Stimulated activated naive CD4-positive, alpha-beta T cell treated with Interleukin-2 at 50 U/mL for 16 hours (primary cell): ENCODE results near the gene ASB1.

Experiments used
- DNase-seq: peaks from one replicate; lab custom pipeline; 2025; lab: John Stamatoyannopoulos, UW

Gene ASB1

DNA sequence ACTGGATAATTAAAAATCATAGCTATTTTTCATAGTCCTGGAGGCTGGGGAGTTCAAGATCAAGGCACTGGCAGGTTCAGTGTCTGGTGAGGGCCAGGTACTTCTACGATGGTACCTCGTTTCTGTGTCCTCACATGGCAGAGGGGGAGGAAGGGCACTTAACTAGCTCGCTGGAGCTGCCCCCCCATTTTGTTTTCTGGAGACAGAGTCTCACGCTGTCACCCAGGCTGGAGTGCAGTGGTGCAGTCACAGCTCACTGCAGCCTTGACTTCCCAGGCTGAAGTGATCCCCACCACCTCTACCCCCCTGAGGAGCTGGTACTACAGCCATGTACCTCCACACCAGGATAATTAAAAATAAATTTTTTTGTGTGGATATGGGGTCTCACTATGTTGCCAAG, 40.3 kb downstream of the ASB1 start:
- DNase-seq, result no peak

DNA sequence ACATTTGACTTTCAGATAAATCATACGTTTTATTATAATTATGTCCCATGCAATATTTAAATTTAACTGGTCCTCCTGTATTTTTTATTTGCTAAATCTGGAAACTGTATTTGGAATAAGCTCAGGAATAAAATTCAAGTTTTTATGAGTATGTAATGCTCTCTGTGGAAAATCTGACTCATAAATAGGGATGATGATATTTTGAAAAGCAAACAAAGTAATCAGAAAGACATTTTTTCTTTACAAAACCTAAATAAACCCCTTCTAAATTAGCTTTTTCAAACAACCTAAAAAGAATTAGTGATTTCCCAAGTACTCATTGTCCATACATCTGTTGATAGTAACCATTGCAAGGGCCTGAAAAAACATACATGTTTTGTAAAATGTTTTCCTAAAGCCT, 41.1 kb downstream of the ASB1 start:
- DNase-seq, result no peak

DNA sequence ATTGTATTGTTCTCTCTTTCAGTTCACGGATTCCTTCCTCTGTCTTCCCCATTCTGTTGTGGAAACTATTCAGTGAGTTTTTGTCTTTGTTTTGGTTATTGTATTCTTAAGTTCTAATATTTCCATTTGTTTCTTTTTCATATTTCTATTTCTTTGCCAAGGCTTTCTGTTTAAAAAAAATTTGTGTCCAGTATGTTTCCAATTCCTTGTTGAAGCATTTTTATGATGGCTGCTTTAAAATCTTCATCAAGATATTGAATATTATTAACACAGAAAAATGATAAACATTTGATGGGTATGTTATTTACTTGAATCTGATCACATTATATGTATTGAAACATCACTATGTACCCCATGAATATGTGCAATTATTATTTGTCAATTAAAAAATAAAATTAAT, 42.4 kb downstream of the ASB1 start:
- no peak for DNase-seq

DNA sequence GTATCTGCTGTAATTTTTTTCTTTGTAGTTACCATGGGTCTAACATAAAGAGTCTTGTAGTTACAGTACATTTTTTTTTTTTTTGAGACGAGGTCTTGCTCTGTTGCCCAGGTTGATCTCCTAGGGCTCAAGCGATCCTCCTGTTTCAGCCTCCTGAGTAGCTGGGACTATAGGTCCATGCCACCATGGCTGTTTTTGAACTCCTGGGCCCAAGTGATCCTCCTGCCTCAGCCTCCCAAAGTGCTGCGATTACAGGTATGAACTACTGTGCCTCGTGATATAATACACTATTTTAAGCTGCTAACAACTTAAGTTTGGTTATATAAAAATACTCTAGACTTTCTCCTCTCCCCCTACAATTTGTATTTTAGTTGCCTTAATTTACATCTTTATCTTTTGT, 46.3 kb downstream of the ASB1 start:
- DNase-seq, result no peak

DNA sequence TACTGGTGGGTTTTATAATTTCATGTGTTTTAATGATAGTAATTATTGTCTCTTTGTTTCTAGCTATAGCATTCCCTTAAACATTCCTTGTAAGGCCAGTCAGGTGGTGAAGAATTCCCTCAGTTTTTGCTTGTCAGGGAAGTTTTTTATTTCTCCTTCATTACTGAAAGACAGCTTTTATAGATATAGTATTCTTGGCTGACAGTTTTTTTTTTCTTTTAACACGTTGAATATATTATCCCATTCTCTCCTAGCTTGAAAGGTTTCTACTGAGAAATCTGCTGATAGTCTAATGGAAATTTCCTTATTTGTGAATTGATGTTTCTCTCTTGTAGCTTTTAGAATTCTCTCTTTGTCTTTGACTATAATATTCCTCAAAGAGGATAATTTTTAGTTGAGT, 46.8 kb downstream of the ASB1 start:
- no peak for DNase-seq

DNA sequence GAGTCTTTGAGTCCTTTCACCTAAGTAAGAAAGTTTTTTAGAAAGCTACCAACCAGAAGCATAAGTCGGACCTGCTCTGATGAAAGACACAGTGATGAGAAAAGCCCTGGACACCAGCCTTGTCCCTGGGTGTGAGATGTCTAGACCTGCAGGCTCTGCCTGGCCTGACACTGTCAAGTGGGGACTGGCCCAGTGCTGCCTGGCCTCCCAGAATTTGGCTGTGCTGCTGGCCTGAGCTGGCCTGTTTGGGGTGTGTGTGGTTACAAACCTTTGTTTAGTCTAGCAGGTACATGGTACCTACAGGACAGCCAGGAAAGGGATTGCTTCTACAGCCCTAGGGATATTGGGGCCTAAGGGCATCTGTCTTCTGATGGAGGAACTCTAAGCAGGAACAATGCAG, 48.3 kb downstream of the ASB1 start:
- DNase-seq, result no peak

DNA sequence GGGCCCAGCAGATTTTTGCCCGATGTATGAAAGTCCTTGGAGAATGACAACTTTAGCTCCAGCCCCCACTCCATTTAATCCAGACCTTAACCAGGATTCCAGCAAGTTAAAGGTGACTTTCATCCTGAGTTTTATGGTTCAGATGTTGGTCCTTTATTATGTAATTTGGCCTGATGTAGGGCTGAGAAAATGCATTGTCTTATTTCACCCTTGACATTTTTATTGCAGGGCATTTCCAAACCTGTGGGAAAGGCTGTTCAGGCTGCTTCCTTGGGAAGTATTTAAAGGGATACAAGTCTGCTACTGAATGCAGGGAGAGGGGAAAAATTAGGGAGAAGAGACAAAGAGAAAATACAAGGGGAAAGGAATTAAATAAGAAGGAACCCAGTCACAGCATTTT, 48.8 kb downstream of the ASB1 start:
- no peak for DNase-seq

DNA sequence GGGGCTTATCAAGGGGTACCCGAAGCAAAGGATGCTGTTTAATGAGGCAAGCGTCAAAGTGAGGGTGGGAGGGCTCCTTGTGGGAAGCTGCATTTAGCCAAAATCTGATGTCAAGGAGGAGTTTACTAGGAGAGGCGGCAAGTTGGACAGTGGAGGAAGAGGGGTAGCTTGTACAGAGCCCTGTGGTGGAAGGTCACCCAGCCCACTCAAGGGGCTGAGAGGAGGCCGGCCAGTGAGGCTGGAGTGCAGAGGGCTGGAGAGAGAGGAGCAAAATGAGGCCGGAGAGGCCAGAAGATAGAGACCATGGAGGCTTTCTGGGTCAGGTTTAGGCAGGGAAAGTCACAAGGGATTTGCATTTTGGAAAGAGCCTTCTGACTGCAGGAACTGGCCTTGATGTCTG, 49.5 kb downstream of the ASB1 start:
- DNase-seq, result no peak

DNA sequence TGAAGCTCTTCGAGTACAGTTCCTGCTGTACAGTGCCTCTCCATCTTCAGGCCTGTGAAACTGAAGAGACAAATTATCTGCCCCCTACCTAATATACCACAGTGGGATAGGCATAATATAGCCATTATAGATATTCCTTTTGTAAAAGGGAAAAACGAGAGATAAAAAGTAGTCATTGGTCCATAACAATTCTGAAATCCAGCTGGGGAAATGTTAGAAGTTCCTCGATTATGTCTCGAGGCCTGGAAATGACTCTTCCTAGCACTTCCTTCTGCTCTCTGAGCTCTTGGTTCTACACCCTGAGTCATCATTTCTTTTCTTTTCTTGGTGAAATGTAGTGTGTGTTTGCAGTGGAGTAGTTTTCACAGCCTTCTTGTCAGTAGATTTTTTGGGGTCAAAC, 51.5 kb downstream of the ASB1 start:
- no peak for DNase-seq

DNA sequence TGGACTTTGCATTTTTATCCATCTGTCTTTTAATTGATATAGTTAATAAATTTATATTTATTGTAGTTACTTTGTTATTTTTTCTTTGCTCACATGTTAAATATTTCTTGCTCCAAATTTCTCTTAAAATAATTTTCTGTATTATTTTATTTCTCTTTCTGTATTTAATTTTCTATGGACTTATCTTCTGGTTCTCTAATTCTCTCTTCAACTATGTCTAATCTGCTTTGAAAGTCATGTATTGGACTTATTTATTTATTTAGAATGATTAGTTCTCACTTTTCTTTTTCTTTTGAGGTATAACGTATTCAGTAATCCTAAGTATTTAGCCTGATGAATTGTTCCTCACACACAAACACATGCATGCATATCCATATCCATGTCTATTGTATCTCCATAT, 53.1 kb downstream of the ASB1 start:
- no peak for DNase-seq

DNA sequence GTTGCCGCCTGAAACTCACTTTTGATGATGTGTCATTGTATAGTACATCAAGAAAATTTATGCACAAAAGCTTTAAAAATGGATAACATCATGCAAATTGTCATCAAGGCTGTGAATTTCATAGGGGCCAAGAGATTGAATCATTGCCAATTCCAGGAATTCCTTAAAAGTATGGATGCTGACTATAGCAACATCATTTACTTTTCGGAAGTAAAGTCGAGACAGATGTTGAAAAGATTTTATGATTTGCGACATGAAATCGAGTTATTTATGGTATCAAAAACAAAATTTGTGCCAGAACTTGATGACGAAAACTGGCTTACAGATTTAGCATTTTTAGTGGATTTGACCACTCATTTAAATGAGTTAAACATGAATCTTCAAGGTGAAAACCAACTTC, 56.3 kb downstream of the ASB1 start:
- DNase-seq, result no peak

DNA sequence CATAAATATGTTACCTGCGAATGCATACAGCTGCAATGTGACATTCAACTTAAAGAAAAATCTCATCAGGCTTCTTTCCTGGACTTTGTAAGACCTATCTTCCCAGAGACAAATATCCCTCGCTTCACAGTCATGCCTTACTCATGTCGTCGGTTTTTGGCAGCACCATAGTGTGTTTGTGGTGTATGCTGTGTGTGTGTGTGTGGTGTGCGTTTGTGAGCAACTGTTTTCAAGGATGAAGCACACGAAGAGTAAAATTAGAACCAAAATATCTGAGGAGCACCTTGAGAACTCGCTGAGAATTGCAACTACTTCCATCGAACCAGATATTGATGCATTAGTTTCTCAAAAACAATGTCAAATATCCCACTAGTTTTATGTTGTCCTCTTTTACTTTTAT, 56.9 kb downstream of the ASB1 start:
- DNase-seq, result no peak

DNA sequence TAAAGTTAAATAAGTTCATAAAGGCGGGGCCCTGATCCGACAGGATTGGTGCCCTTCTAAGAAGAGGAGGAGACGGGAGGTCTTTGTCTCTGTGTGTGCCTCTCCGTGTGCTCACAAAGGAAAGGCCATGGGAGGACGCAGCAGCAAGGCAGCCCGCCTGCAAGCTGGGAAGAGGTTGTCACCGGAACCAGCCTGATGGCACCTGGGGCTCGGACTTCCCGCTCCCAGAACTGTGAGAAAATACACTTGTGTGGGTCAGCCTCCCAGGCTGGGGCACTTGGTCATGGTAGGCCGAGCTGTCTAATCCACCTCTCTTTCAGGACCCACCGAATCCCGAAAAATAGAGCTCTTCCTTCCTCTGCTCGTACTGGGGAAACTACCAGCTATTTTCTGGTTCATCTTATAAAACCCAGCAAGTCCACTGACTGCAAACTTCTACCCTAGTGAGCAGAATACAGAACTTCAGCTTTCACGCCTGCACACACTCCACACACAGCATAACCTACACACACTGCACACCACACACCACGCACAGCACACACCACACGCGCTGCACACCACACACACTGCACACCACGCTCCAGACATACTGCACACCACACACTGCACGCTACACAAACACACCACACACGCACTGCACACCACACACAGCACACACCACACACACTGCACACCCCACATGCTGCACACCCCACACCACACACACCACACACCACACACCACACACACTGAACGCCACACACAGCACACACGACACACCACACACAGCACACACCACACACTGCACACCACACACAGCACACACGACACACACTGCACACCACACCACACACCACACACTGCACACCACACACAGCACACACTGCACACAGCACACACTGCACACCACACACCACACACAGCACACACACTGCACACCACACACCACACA, 58.1 kb downstream of the ASB1 start:
- no peak for DNase-seq

DNA sequence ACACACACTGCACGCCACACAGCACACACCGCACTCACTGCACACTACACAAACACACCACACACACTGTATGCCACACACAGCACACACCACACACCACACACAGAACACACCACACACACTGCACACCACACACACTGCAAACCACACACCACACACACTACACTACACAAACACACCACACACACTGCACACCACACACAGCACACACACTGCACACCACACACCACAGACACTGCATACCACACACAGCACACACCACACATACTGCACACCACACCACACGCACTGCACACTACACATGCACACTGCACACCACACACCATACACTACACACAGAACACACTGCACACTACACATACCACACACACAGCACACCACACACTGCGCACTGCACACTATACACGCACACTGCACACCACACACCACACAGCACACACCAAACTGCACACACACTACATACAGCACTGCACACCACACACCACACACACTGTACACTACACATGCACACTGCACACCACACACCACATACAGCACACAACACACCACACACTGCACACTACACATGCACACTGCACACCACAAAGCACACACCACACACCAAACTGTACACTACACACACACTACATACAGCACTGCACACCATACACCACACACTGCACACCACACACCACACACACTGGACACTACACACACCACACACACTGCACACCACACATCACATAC, 59.6 kb downstream of the ASB1 start:
- DNase-seq, result no peak

DNA sequence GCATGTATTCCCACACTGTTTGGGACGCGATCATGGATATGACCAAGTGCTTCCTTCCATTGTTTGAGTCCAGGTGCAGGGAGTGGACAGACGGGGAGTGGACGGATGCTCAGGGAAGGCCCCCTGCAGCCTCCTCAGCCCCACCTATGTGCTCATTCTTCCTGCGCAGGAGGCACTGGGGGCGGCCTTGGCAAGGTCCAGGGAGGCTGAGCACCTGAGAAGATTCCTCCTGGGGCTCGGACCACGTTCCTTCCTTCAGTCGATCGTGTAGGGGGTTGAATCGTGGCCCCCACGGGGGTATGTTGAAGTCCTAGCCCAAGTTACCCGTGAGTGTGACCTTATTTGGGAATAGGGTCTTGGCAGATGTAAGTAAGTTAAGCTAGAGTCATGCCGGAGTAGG, 60.4 kb downstream of the ASB1 start:
- no peak for DNase-seq

DNA sequence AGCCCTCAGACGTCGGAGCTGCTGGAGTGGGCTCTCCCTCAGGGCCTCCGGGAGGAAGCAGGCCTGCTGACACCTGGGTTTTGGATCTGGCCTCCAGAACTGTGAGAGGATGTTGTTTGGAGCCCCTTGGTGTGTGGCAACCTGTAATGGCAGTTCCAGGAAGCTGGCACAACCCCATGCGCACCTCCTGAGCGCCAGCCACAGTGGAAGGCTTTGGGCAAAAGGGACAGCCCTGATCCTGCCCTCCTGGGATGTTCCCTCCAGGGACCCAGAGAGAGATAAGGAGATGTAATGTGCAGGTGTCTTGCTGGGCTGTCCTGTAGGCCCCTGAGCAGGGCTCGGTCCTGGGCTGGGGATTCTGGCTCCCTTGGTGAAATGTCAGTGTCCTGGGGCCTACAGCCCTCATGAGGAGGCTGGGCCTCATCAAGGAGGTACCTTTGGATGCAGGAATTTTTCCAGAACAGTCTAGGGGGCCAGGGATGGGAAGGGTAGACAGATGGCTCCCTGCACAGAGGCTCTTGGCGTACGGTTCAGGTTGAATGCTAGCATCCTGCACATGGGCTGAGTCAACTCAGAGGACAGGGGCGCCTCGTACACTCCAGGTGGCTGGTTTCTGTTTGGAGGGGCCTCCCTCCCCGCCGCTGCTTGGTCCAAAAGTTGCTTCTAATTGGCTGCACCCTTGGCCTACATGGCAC, 61.1 kb downstream of the ASB1 start:
- no peak for DNase-seq

DNA sequence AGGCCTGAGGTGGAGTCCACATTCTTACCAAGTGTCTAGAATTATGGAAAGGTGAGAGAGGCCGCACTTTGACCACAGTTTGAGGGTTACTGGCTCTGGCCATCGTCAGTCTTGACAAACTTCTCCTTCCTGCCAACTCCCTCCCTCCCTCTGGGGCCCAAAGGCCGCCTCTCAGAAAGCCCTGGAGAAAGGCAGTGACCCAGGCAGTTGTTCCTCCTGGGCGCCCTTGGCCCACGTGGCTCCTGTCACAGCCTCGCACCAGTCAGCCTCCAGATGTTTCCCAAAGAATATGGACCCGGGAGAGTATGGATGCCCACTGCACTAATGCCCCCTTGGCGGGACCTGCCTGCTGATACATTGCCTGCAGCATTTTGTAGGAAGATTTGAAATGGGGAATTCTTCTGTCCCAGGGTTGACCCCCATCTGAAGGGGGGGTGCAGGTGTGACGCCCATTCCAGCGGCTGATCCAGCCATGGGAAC, 61.7 kb downstream of the ASB1 start:
- no peak for DNase-seq

DNA sequence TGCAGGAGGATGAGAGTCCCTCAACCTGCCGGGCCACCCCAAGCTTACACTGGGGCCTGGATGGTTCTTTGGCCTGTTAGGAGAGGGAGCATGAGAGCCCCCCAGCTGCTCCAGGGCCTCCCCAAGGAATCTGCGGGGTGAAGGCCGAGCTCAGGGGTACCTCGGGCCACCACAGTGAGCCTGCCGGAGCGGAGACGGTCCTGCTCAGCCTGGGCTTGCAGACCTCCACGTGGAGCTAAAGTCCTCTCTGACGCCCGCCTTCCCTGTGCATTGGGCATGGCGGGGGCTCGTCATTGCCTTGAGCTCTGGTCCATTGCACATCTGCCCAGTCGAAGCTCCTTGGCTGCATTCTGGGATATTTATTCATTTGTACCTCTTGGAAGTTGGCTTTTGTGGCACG, 62.7 kb downstream of the ASB1 start:
- no peak for DNase-seq

DNA sequence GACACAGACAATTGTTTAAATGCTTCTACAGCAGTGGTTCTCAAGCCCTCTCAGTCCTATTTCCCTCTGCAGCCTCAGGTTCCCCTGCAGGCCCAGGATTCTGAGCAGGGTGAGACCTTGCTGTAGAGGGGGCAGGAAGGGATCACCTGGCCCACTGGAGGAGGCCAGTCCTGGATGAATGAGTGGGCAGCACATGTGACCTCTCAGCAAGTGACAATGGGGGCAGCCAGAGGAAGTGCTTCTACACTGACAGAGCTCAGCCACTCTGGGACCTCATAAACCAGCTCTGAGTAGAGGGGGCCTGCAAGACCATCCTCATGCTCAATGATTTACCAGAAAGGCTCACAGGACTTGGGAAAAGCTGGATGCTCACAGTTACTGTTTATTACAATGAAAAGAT, 63.2 kb downstream of the ASB1 start:
- DNase-seq, result no peak

DNA sequence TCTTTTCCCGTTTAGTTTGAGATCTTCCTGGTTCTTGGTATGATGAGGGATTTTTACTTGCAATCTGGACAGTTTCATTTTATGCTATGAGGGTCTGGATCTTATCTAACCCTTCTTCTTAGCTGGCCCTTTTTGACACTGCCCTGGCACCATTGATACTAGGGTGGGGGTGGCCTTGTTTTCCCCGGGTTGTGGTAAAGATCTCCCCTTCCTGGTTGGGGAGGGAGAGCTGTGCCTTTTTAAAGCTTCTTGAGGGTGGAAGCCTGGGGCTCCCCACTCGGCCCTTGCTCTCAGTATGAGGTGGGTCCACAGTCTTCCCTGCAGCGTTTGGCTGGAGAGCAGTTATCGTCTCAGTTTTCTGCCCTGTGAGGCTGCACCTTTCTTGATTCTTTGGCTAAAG, 66.1 kb downstream of the ASB1 start:
- no peak for DNase-seq

DNA sequence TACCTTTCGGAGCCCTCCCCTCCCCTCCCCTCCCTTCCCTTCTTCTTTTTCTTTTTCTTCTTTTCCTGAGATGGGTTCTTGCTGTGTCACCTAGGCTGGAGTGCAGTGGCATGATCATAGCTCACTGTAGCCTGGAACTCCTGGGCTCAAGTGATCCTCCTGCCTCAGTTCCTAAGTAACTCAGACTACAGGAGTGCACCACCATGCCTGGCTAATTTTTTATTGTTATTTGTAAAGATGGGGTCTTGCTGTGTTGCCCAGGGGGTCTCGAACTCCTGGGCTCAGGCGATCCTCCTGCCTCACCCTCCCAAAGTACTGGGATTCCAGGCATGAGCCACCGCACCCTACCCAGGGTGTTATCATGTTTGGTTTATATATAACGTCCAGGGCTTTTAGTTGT, 66.7 kb downstream of the ASB1 start:
- no peak for DNase-seq

DNA sequence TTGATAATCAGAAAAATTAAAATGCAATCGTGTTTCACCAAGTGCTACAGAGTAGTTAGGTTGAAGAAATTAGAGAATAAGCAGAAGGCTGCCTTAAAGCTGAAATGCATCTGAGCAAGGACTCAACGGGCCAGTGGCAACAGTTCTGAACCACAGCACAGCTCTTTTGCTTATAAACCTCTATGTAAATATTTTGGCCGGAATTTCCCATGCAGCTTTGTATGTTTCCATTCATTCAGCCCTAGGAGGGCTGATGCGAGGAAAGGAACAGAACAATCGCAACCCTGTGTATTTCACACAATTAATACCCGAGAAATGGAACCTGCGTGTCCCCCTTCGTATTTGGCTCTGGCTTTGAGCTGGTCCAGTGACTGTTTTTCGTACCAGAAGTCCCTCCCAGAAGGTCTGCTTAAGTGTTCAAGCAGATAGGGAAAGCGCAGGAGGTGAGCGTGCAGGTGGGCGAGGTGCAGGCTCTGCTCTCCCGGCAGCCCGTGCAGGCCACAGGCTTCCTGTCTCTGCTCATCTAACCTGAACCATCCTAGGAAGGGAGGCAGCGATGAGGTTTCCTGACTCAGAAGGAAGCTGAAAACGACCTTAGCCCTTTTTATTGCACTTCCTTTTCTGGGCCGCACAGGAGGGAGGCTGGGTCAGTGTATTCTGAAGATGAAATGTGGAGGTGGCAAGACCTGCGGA, 67.3 kb downstream of the ASB1 start:
- peak; percentile 3 for DNase-seq
